Measurements from ENCODE around the gene AOC2.

- TF ChIP-seq CTCF (IDR thresholded peaks at IDR 0.05; ENCODE audit: low read depth, low read length, poor library complexity, severe bottlenecking) (no peak), EZH2phosphoT487 (IDR thresholded peaks at IDR 0.05; ENCODE audit: borderline replicate concordance, low read length) (no peak)
Observed at GRCh38 chr17:42841975-42842685, 2.2 kb upstream of the AOC2 start.

Data from DOHH2 (cell line).